GM19035 (cell line): ENCODE data around the gene PRSS1.
A peak's percentile ranks its signal among the peaks of the same experiment; 100 is the strongest.
"Not testable (repeated sequence)": the region's sequence is repeated elsewhere in the genome, so short reads cannot be mapped to it uniquely, and the experiment has no call there.

Experiments
- ATAC-seq: cut with Tn5 transposase; IDR thresholded peaks from one replicate; pipeline ENCODE4 v1.9.1; 2021; ENCODE audit not compliant: unreplicated experiment

Gene PRSS1

GRCh38 chr7:142745745-142746144, 3.5 kb upstream of the PRSS1 start:
- no peak for ATAC-seq

- ATAC-seq = no peak
Observed at GRCh38 chr7:142746264-142746663, 3.0 kb upstream of the PRSS1 start.

- ATAC-seq = not testable (repeated sequence)
Observed at GRCh38 chr7:142748410-142748809, 862 bp upstream of the PRSS1 start.

DNA sequence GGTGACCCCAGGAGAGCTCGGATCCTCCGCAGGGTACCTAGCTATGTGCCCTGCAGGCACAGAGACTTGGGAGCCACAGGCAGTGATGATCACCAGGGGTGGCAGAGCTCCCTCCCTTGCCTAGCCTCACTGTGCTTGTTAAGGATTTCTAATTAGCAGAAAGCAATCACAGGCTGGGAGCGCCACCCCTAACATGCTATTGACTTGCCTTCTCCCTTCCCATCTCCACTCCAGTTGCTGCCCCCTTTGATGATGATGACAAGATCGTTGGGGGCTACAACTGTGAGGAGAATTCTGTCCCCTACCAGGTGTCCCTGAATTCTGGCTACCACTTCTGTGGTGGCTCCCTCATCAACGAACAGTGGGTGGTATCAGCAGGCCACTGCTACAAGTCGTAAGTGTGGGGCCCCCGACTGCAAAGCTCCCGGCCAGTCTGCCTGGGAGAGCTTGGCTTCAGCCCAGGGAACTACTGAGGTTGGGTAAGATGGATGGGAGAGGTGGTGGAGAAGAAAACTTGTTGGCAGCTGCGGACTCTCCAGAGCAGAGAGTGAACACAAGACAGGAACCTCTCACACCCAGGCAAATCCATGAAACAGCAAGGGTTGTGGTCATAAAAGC, 1.2 kb downstream of the PRSS1 start:
- ATAC-seq = no peak

DNA sequence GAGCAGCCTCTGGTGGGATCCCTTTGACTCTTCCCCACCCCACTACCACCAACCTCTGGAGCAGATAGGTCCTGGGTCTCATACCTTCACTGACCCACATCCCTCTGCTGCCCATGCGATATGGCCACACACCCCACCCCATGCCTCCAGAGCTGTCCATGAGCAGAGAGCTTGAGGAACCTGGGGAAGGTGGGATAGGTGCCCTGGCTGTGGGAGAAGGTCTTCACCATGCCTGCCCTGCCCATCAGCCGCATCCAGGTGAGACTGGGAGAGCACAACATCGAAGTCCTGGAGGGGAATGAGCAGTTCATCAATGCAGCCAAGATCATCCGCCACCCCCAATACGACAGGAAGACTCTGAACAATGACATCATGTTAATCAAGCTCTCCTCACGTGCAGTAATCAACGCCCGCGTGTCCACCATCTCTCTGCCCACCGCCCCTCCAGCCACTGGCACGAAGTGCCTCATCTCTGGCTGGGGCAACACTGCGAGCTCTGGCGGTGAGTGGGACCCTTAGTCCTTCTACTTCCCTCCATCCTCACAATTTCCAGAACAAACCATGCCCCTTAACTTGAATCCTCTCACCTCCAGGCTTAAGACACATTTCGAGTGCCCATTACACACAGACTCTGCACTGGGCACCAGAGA, 2.4 kb downstream of the PRSS1 start:
- not testable (repeated sequence) for ATAC-seq

- ATAC-seq = no peak
Observed at GRCh38 chr7:142752376-142753225, 3.3 kb downstream of the PRSS1 start.

DNA sequence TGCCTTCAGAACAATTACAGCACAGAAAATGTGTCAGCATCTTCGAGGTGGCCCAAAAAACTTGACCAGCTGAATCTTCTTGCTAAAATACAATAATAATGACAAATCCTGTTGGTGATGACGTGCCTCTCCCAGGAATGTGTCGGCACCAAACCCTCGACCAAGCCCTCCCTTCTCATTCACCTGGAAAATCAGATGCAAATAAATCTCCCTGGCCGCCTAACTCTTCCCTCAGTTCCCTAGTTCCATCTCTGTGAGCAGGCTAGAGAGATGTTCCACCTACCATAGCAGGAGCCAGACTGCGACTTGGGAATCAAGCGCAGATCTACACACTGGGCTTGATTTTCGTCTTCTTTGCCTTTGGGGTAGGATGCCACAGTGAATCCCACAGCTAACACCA, 4.1 kb downstream of the PRSS1 start:
- no peak for ATAC-seq

- not testable (repeated sequence) for ATAC-seq
Observed at GRCh38 chr7:142753925-142754491, 4.7 kb downstream of the PRSS1 start.

GRCh38 chr7:142754681-142755575, 5.7 kb downstream of the PRSS1 start:
- ATAC-seq = no peak

DNA sequence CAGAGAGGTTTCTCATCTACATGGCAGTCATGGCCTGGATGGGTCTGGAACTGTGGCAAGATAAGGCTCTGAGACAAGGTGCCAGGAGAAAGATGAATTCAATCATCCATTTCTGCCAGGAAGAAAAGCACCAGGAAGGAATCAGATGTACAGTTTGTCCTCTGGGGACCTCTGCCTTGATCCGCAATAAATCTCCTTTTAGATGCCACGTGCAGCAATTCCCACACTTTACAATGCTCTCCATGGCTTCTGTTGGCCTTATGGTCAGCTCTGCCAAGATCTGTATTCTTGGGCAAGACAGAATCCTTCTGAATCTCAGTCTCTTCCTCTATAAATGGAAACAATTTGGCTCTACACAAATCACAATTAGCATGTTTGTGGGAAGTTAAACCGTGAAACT, 9.0 kb downstream of the PRSS1 start:
- ATAC-seq = not testable (repeated sequence)

- ATAC-seq = no peak
Observed at GRCh38 chr7:142759433-142759832, 10.2 kb downstream of the PRSS1 start.

DNA sequence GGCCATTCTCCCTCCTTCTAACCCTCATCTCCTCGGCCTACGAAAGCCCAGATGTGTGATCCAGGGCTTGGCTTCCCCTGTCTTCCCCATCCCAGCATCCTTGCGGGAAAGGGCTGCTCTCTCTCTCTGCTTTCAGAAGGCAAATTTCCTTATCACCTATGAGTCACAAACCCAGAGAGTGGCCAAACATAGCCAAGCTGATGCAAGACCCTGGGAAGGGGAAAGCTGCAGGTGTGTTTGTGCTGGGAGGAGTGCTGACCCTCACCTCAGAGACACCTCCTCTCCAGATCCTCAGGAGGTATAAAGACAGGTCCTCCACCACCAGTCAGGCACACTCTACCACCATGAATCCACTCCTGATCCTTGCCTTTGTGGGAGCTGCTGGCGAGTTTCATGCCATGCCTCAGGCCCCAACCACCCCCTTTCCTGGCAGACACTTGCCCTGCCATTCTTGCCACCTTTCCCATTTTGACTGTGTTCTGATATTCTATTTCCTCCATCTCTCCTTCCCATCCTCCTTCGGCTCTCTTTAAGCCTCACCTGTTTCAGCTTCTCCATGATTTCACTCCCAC, 10.9 kb downstream of the PRSS1 start:
- no peak for ATAC-seq

- not testable (repeated sequence) for ATAC-seq
Observed at GRCh38 chr7:142761606-142762005, 12.3 kb downstream of the PRSS1 start.

- no peak for ATAC-seq
Observed at GRCh38 chr7:142762104-142762503, 12.8 kb downstream of the PRSS1 start.

DNA sequence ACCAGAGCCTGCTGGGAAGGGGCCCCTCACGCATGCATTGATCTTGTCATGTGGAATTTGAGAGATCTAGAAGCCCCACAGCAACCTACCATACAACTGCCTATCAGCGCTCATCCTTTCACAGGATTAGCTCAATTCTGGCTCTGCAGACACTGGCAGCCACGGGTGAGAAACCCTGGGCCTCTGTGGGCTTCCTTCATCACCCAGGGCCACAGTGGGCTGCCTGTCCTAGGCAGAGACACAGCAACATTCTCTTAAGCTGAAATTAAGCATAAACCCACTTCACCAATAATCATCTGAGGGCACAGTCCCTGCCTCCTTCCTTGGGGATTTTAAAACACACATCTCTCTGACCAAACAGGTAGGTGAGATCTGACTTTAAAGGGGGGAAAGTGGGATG, 18.2 kb downstream of the PRSS1 start:
- no peak for ATAC-seq

DNA sequence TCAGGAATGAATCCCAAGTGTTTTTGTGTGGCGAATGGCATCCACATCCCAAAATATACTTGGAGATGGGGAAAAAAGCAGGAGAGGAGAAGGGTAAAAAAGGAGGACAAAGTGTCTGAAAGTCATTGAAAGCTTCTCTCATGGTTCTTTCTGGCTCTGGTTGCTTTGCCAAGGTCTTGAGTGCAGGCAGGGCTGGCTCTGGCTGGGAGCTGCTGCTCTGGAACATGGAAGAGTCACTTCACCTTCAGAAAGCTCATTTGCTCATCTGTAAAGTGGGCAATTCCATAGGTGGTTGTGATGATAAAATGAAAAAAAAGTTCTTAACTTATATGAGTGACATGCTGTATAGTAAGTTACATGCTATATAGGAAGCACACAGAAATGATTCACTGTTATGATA, 18.6 kb downstream of the PRSS1 start:
- no peak for ATAC-seq

GRCh38 chr7:142768885-142769284, 19.6 kb downstream of the PRSS1 start:
- not testable (repeated sequence) for ATAC-seq

- ATAC-seq = peak; percentile 28
Observed at GRCh38 chr7:142770661-142771352, 21.5 kb downstream of the PRSS1 start, which contains the start of gene PRSS2. TSS of gene PRSS2 (plus strand) at chr7:142770970. CDS start at chr7:142770983, 13 bp downstream.

GRCh38 chr7:142771353-142771723, 22.1 kb downstream of the PRSS1 start:
- ATAC-seq = peak; percentile 83

- no peak for ATAC-seq
Observed at GRCh38 chr7:142772051-142772450, 22.8 kb downstream of the PRSS1 start.
